Tibial artery (tissue), 4 donors: ENCODE results near the gene GLB1L2.

Experiments
- DNase-seq, 2 donors: peaks; one replicate each; pipeline ENCODE4 v3.0.0-alpha.2; 2019
- H3K27ac ChIP-seq, 2 donors: fragments of 200-600 bp; sonication (generic) in 1 of 2; 1 replicate in 1 of 2; 2 replicates in 1 of 2; pipeline ENCODE4 v1.5.1; 2018 to 2019; ENCODE audit warnings: mild to moderate bottlenecking in 1 of 2
- H3K27me3 ChIP-seq, 2 donors: fragments of 200-600 bp; sonication (generic) in 1 of 2; one replicate each; pipeline versions ENCODE4 v1.5.1 to v1.6.0; 2016 to 2019
- H3K36me3 ChIP-seq, 3 donors: fragments of 200-600 bp; sonication (generic) in 2 of 3; one replicate each; pipeline ENCODE4 v1.5.1; 2016 to 2019; ENCODE audit warnings: mild to moderate bottlenecking in 2 of 3
- H3K4me1 ChIP-seq, 4 donors: fragments of 200-600 bp; sonication (generic) in 2 of 4; 1 replicate in 3 of 4; 2 replicates in 1 of 4; pipeline ENCODE4 v1.5.1; 2016 to 2019
- H3K4me3 ChIP-seq, 2 donors: fragments of 200-600 bp; sonication (generic) in 1 of 2; 1 replicate in 1 of 2; 2 replicates in 1 of 2; pipeline ENCODE4 v1.5.1; 2018 to 2019; ENCODE audit warnings: mild to moderate bottlenecking in 2 of 2
- H3K9me3 ChIP-seq, 3 donors: fragments of 200-600 bp; sonication (generic) in 1 of 3; one replicate each; pipeline ENCODE4 v1.5.1; 2016 to 2019
- CTCF ChIP-seq, 2 experiments: fragments of 200-600 bp in 1 of 2; fragments of 450-650 bp in 1 of 2; IDR thresholded peaks; one replicate each; pipeline ENCODE4 v1.5.1; 2017 to 2019; ENCODE audit warnings: antibody characterized with exemption in 2 of 2, mild to moderate bottlenecking in 1 of 2, moderate library complexity in 1 of 2
- intact Hi-C: fragments of 100-400 bp; cut with DNase I; formaldehyde crosslinking; loops from one replicate; pipeline ENCODE4 v1.15.0; 2023; ENCODE audit warnings: low total_unique reads

Gene GLB1L2

GRCh38 chr11:134407923-134408322 is 76.1 kb downstream of the GLB1L2 start:
- no peak for DNase-seq
- H3K27ac ChIP-seq, result no peak overlapping the region
- no peaks in the 10 kb centered on the region for H3K36me3 ChIP-seq
- TF ChIP-seq CTCF (IDR thresholded peaks at IDR 0.05), result no peak
- intact Hi-C loops, result no loop called here
- no peaks in the 10 kb centered on the region for H3K9me3 ChIP-seq
- H3K4me1 ChIP-seq, result peaks cover 0 to 19% (median 16%) of the 10 kb centered on the region in 4 donors
- no peak overlapping the region for H3K4me3 ChIP-seq
- H3K27me3 ChIP-seq, result peaks cover 0 to 82% of the 10 kb centered on the region in 2 donors

- DNase-seq, result no peak
- intact Hi-C loops, result no loop called here
- H3K4me3 ChIP-seq, result no peak overlapping the region
- H3K4me1 ChIP-seq, result peaks cover 0 to 25% (median 16%) of the 10 kb centered on the region in 4 donors
- no peak for TF ChIP-seq CTCF (IDR thresholded peaks at IDR 0.05)
- H3K36me3 ChIP-seq, result no peaks in the 10 kb centered on the region
- H3K9me3 ChIP-seq, result no peaks in the 10 kb centered on the region
- peaks cover 0 to 89% of the 10 kb centered on the region in 2 donors for H3K27me3 ChIP-seq
- H3K27ac ChIP-seq, result no peak overlapping the region
Measured at GRCh38 chr11:134409552-134410429, 78.0 kb downstream of the GLB1L2 start.

- Histone ChIP-seq H3K4me1 (peaks cover 0 to 25% (median 16%) of the 10 kb centered on the region in 4 donors), H3K36me3 (no peaks in the 10 kb centered on the region), H3K27ac (no peak overlapping the region), H3K9me3 (no peaks in the 10 kb centered on the region), H3K27me3 (peaks cover 0 to 88% of the 10 kb centered on the region in 2 donors), H3K4me3 (no peak overlapping the region)
- DNase-seq, result no peak
- TF ChIP-seq CTCF (IDR thresholded peaks at IDR 0.05), result no peak
- intact Hi-C loops, result no loop called here
Measured at GRCh38 chr11:134410766-134411165, 79.0 kb downstream of the GLB1L2 start.

- no peak for TF ChIP-seq CTCF (IDR thresholded peaks at IDR 0.05)
- no peak for DNase-seq
- peaks cover 0 to 87% of the 10 kb centered on the region in 2 donors for H3K27me3 ChIP-seq
- H3K36me3 ChIP-seq, result no peaks in the 10 kb centered on the region
- H3K4me3 ChIP-seq, result peak within 1 kb of the TSS; percentile 27 to 50
- peaks cover 0 to 25% (median 16%) of the 10 kb centered on the region in 4 donors for H3K4me1 ChIP-seq
- intact Hi-C loops, result no loop called here
- no peak within 1 kb of the TSS for H3K27ac ChIP-seq
- H3K9me3 ChIP-seq, result no peaks in the 10 kb centered on the region
Measured at GRCh38 chr11:134412203-134413042, 80.6 kb downstream of the GLB1L2 start, which contains the start of gene B3GAT1. Gene B3GAT1 (minus strand): TSS chr11:134412242. CDS start chr11:134387659, 24,583 bp downstream.

GRCh38 chr11:134413043-134413825 is 81.4 kb downstream of the GLB1L2 start:
- H3K36me3 ChIP-seq, result no peaks in the 10 kb centered on the region
- no peak overlapping the region for H3K27ac ChIP-seq
- no peaks in the 10 kb centered on the region for H3K9me3 ChIP-seq
- TF ChIP-seq CTCF (IDR thresholded peaks at IDR 0.05), result no peak
- H3K4me1 ChIP-seq, result peaks cover 0 to 25% (median 16%) of the 10 kb centered on the region in 4 donors
- no peak for DNase-seq
- intact Hi-C loops, result no loop called here
- H3K4me3 ChIP-seq, result peak overlapping the region in 1 of 2 donors; percentile 50
- H3K27me3 ChIP-seq, result peaks cover 0 to 84% of the 10 kb centered on the region in 2 donors
